Measurements from ENCODE around the gene PTGS2.

DNA sequence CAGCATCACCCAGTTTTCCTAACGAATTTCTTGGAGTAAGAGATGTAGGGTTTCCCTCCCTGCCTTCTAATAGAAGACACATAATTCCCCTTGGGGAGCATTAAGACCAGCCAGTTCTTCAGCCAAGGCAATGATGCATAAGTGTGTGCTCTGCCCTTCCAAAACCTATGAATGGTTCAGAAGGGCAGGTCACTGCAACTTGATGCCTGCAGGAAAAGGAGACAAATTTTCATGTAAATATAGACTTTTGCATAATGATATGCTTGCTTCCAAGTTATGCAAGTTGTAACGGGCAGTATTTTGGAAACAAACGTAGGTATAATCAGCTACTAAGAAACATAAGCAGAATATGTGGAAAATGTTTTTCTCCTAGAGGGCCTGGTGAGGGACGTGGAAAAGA is 31.6 kb downstream of the PTGS2 start:
- TF ChIP-seq SMAD3 (CRISPR knock-in tag; IDR thresholded peaks at IDR 0.05; ENCODE audit: borderline replicate concordance) = no peak
- TF ChIP-seq, protein P1, sequence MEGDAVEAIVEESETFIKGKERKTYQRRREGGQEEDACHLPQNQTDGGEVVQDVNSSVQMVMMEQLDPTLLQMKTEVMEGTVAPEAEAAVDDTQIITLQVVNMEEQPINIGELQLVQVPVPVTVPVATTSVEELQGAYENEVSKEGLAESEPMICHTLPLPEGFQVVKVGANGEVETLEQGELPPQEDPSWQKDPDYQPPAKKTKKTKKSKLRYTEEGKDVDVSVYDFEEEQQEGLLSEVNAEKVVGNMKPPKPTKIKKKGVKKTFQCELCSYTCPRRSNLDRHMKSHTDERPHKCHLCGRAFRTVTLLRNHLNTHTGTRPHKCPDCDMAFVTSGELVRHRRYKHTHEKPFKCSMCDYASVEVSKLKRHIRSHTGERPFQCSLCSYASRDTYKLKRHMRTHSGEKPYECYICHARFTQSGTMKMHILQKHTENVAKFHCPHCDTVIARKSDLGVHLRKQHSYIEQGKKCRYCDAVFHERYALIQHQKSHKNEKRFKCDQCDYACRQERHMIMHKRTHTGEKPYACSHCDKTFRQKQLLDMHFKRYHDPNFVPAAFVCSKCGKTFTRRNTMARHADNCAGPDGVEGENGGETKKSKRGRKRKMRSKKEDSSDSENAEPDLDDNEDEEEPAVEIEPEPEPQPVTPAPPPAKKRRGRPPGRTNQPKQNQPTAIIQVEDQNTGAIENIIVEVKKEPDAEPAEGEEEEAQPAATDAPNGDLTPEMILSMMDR (IDR thresholded peaks at IDR 0.05) = no peak
- TF ChIP-seq SP1 (CRISPR knock-in tag; conservative IDR thresholded peaks at IDR 0.05) = no peak
- TF ChIP-seq, protein P2, sequence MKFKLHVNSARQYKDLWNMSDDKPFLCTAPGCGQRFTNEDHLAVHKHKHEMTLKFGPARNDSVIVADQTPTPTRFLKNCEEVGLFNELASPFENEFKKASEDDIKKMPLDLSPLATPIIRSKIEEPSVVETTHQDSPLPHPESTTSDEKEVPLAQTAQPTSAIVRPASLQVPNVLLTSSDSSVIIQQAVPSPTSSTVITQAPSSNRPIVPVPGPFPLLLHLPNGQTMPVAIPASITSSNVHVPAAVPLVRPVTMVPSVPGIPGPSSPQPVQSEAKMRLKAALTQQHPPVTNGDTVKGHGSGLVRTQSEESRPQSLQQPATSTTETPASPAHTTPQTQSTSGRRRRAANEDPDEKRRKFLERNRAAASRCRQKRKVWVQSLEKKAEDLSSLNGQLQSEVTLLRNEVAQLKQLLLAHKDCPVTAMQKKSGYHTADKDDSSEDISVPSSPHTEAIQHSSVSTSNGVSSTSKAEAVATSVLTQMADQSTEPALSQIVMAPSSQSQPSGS (CRISPR knock-in tag; IDR thresholded peaks at IDR 0.05; ENCODE audit: borderline replicate concordance, low read depth) = no peak
- TF ChIP-seq, protein P3, sequence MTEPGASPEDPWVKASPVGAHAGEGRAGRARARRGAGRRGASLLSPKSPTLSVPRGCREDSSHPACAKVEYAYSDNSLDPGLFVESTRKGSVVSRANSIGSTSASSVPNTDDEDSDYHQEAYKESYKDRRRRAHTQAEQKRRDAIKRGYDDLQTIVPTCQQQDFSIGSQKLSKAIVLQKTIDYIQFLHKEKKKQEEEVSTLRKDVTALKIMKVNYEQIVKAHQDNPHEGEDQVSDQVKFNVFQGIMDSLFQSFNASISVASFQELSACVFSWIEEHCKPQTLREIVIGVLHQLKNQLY (CRISPR knock-in tag; IDR thresholded peaks at IDR 0.05) = no peak
- no peak for TF ChIP-seq ESRRA (CRISPR knock-in tag; IDR thresholded peaks at IDR 0.05; ENCODE audit: borderline replicate concordance)

All from WTC11 (cell line).